Astrocyte (in vitro differentiated cells and primary cell): ENCODE results near the gene GHRH.

Experiments
- CTCF ChIP-seq: IDR thresholded peaks from 2 replicates; pipeline ENCODE4 v1.5.1; 2011; ENCODE audit warnings: low read depth, mild to moderate bottlenecking, inconsistent platforms, low read length, moderate library complexity; ENCODE audit not compliant: insufficient read depth
- EZH2 ChIP-seq: IDR thresholded peaks from 2 replicates; pipeline ENCODE4 v1.6.1; 2012; ENCODE audit warnings: mild to moderate bottlenecking, low read length, inconsistent platforms; ENCODE audit not compliant: insufficient read depth

DNA sequence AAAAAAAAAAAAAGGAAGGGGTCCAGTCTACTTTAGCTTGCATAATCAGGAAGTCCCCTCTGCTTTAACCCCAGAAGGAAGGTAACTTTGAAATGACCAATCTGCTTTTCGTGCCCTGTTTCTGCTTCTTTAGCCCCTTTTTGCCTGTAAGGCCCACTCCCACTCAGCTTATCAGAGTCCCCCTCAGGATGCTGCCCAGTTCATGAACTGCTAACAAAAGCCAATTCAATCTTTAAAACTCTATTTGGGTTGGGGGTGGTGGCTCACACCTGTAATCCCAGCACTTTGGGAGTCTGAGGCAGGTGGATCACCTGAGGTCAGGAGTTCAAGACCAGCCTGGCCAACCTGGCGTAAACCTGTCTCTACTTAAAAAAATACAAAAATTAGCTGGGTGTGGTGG, 12.3 kb downstream of the GHRH start:
- TF ChIP-seq CTCF (no peak), EZH2 (no peak)
